ENCODE measurements around the gene RBM33.

RBM33 gene

GRCh38 chr7:155792999-155793560, 148.6 kb downstream of the RBM33 start:
- Histone ChIP-seq H3K27ac (ENCODE audit: low read depth, low read length) (no peak overlapping the region), H3K4me1 (ENCODE audit: control insufficient read depth, insufficient read depth, low read length) (no peaks in the 10 kb centered on the region), H3K9ac (ENCODE audit: low read length) (no peak overlapping the region), H3K36me3 (ENCODE audit: control insufficient read depth, insufficient read depth, low read length) (no peaks in the 10 kb centered on the region), H3K4me3 (ENCODE audit: low read length) (no peak overlapping the region), H3K27me3 (ENCODE audit: control insufficient read depth, insufficient read depth, low read length) (no peaks in the 10 kb centered on the region)

- Histone ChIP-seq H3K36me3 (ENCODE audit: control insufficient read depth, insufficient read depth, low read length) (no peaks in the 10 kb centered on the region), H3K27me3 (ENCODE audit: control insufficient read depth, insufficient read depth, low read length) (no peaks in the 10 kb centered on the region), H3K4me3 (ENCODE audit: low read length) (no peak overlapping the region), H3K9ac (ENCODE audit: low read length) (no peak overlapping the region), H3K27ac (ENCODE audit: low read depth, low read length) (no peak overlapping the region), H3K4me1 (ENCODE audit: control insufficient read depth, insufficient read depth, low read length) (no peaks in the 10 kb centered on the region)
Measured at GRCh38 chr7:155793720-155794119, 149.3 kb downstream of the RBM33 start.

- Histone ChIP-seq H3K4me1 (ENCODE audit: control insufficient read depth, insufficient read depth, low read length) (no peaks in the 10 kb centered on the region), H3K36me3 (ENCODE audit: control insufficient read depth, insufficient read depth, low read length) (no peaks in the 10 kb centered on the region), H3K4me3 (ENCODE audit: low read length) (no peak overlapping the region), H3K9ac (ENCODE audit: low read length) (no peak overlapping the region), H3K27ac (ENCODE audit: low read depth, low read length) (no peak overlapping the region), H3K27me3 (ENCODE audit: control insufficient read depth, insufficient read depth, low read length) (no peaks in the 10 kb centered on the region)
Measured at GRCh38 chr7:155794196-155794595, 149.7 kb downstream of the RBM33 start.

- Histone ChIP-seq H3K27me3 (ENCODE audit: control insufficient read depth, insufficient read depth, low read length) (no peaks in the 10 kb centered on the region), H3K4me3 (ENCODE audit: low read length) (no peak overlapping the region), H3K27ac (ENCODE audit: low read depth, low read length) (no peak overlapping the region), H3K9ac (ENCODE audit: low read length) (no peak overlapping the region), H3K4me1 (ENCODE audit: control insufficient read depth, insufficient read depth, low read length) (no peaks in the 10 kb centered on the region), H3K36me3 (ENCODE audit: control insufficient read depth, insufficient read depth, low read length) (no peaks in the 10 kb centered on the region)
Measured at GRCh38 chr7:155795401-155795800, 150.9 kb downstream of the RBM33 start.

- Histone ChIP-seq H3K9ac (ENCODE audit: low read length) (no peak overlapping the region), H3K27me3 (ENCODE audit: control insufficient read depth, insufficient read depth, low read length) (no peaks in the 10 kb centered on the region), H3K4me3 (ENCODE audit: low read length) (no peak overlapping the region)
Measured at GRCh38 chr7:155795951-155796350, 151.5 kb downstream of the RBM33 start.

GRCh38 chr7:155796381-155797261, 152.2 kb downstream of the RBM33 start:
- Histone ChIP-seq H3K4me3 (ENCODE audit: low read length) (no peak overlapping the region), H3K9ac (ENCODE audit: low read length) (no peak overlapping the region), H3K27ac (ENCODE audit: low read depth, low read length) (no peak overlapping the region), H3K36me3 (ENCODE audit: control insufficient read depth, insufficient read depth, low read length) (no peaks in the 10 kb centered on the region), H3K4me1 (ENCODE audit: control insufficient read depth, insufficient read depth, low read length) (no peaks in the 10 kb centered on the region), H3K27me3 (ENCODE audit: control insufficient read depth, insufficient read depth, low read length) (no peaks in the 10 kb centered on the region)

More at GRCh38 chr7:155795951-155796350, 151.5 kb downstream of the RBM33 start:
- Histone ChIP-seq H3K36me3 (ENCODE audit: control insufficient read depth, insufficient read depth, low read length) (no peaks in the 10 kb centered on the region), H3K27ac (ENCODE audit: low read depth, low read length) (no peak overlapping the region), H3K4me1 (ENCODE audit: control insufficient read depth, insufficient read depth, low read length) (no peaks in the 10 kb centered on the region)

GRCh38 chr7:155797262-155798250, 153.1 kb downstream of the RBM33 start:
- H3K9ac ChIP-seq (ENCODE audit: low read length): no peak overlapping the region
- no peaks in the 10 kb centered on the region for H3K27me3 ChIP-seq (ENCODE audit: control insufficient read depth, insufficient read depth, low read length)
- H3K4me3 ChIP-seq (ENCODE audit: low read length): no peak overlapping the region
- no peaks in the 10 kb centered on the region for H3K36me3 ChIP-seq (ENCODE audit: control insufficient read depth, insufficient read depth, low read length)
- H3K27ac ChIP-seq (ENCODE audit: low read depth, low read length): no peak overlapping the region
- H3K4me1 ChIP-seq (ENCODE audit: control insufficient read depth, insufficient read depth, low read length): no peaks in the 10 kb centered on the region

GRCh38 chr7:155798673-155799439, 154.4 kb downstream of the RBM33 start:
- H3K4me3 ChIP-seq (ENCODE audit: low read length): no peak overlapping the region
- H3K27me3 ChIP-seq (ENCODE audit: control insufficient read depth, insufficient read depth, low read length): peaks cover 5% of the 10 kb centered on the region
- no peaks in the 10 kb centered on the region for H3K4me1 ChIP-seq (ENCODE audit: control insufficient read depth, insufficient read depth, low read length)
- no peaks in the 10 kb centered on the region for H3K36me3 ChIP-seq (ENCODE audit: control insufficient read depth, insufficient read depth, low read length)
- H3K9ac ChIP-seq (ENCODE audit: low read length): no peak overlapping the region
- no peak overlapping the region for H3K27ac ChIP-seq (ENCODE audit: low read depth, low read length)

GRCh38 chr7:155799514-155799913, 155.1 kb downstream of the RBM33 start:
- no peaks in the 10 kb centered on the region for H3K36me3 ChIP-seq (ENCODE audit: control insufficient read depth, insufficient read depth, low read length)
- H3K27ac ChIP-seq (ENCODE audit: low read depth, low read length): no peak overlapping the region
- H3K27me3 ChIP-seq (ENCODE audit: control insufficient read depth, insufficient read depth, low read length): peaks cover 7% of the 10 kb centered on the region
- H3K4me3 ChIP-seq (ENCODE audit: low read length): no peak overlapping the region
- H3K4me1 ChIP-seq (ENCODE audit: control insufficient read depth, insufficient read depth, low read length): no peaks in the 10 kb centered on the region
- no peak overlapping the region for H3K9ac ChIP-seq (ENCODE audit: low read length)

- Histone ChIP-seq H3K36me3 (ENCODE audit: control insufficient read depth, insufficient read depth, low read length) (no peaks in the 10 kb centered on the region), H3K4me3 (ENCODE audit: low read length) (no peak overlapping the region), H3K27ac (ENCODE audit: low read depth, low read length) (no peak overlapping the region), H3K27me3 (ENCODE audit: control insufficient read depth, insufficient read depth, low read length) (peaks cover 7% of the 10 kb centered on the region), H3K9ac (ENCODE audit: low read length) (no peak overlapping the region), H3K4me1 (ENCODE audit: control insufficient read depth, insufficient read depth, low read length) (no peaks in the 10 kb centered on the region)
Measured at GRCh38 chr7:155800301-155800700, 155.8 kb downstream of the RBM33 start.

- no peaks in the 10 kb centered on the region for H3K36me3 ChIP-seq (ENCODE audit: control insufficient read depth, insufficient read depth, low read length)
- peaks cover 2% of the 10 kb centered on the region for H3K4me1 ChIP-seq (ENCODE audit: control insufficient read depth, insufficient read depth, low read length)
- no peak overlapping the region for H3K4me3 ChIP-seq (ENCODE audit: low read length)
- peaks cover 7% of the 10 kb centered on the region for H3K27me3 ChIP-seq (ENCODE audit: control insufficient read depth, insufficient read depth, low read length)
- no peak overlapping the region for H3K9ac ChIP-seq (ENCODE audit: low read length)
- H3K27ac ChIP-seq (ENCODE audit: low read depth, low read length): no peak overlapping the region
Measured at GRCh38 chr7:155800741-155801267, 156.3 kb downstream of the RBM33 start.
